Measurements from ENCODE around the gene REPIN1. TPM values are rescaled to one million over a fixed set of nuclear protein-coding genes. Genes with fewer than 3 reads are reported as not detected.

REPIN1 gene
- polyA plus RNA-seq, 1 experiment = 28.4 TPM

GRCh38 chr7:150390205-150390604, 21.6 kb downstream of the REPIN1 start:
- Histone ChIP-seq H3K27me3 (ENCODE audit: control insufficient read depth, insufficient read depth, low read length) (no peaks in the 10 kb centered on the region), H3K4me3 (ENCODE audit: low read depth, low read length) (no peak overlapping the region), H3K9me3 (ENCODE audit: control insufficient read depth, insufficient read depth, low read length) (peaks cover 2% of the 10 kb centered on the region; the same call in 1 of the 2 replicates), H3K27ac (ENCODE audit: low read depth, low read length) (peak overlapping the region; percentile 11)
- CTCF ChIA-PET = no interaction called here
- POLR2A ChIA-PET = no interaction called here
- TF ChIP-seq CTCF (IDR thresholded peaks at IDR 0.05; ENCODE audit: low read depth, low read length) = no peak
- DNase-seq (ENCODE audit: low read depth, low spot score) = no peak

GRCh38 chr7:150393325-150393724, 24.7 kb downstream of the REPIN1 start:
- no peak overlapping the region for H3K4me3 ChIP-seq (ENCODE audit: low read depth, low read length)
- ChIA-PET CTCF (interaction anchor here (0.9 to 1.7 kb wide), 4 partner anchors 22 to 38 kb away, joined by 3 to 5 read pairs (median 3); no protein-coding TSS in a partner anchor), POLR2A (no interaction called here)
- no peak for DNase-seq (ENCODE audit: low read depth, low spot score)
- H3K9me3 ChIP-seq (ENCODE audit: control insufficient read depth, insufficient read depth, low read length) = peaks cover 2% of the 10 kb centered on the region; the same call in 1 of the 2 replicates
- no peak for TF ChIP-seq CTCF (IDR thresholded peaks at IDR 0.05; ENCODE audit: low read depth, low read length)
- H3K27me3 ChIP-seq (ENCODE audit: control insufficient read depth, insufficient read depth, low read length) = no peaks in the 10 kb centered on the region
- H3K27ac ChIP-seq (ENCODE audit: low read depth, low read length) = no peak overlapping the region

- Histone ChIP-seq H3K4me3 (ENCODE audit: low read depth, low read length) (no peak overlapping the region), H3K9me3 (ENCODE audit: control insufficient read depth, insufficient read depth, low read length) (no peaks in the 10 kb centered on the region; the same call in 1 of the 2 replicates), H3K27me3 (ENCODE audit: control insufficient read depth, insufficient read depth, low read length) (no peaks in the 10 kb centered on the region), H3K27ac (ENCODE audit: low read depth, low read length) (no peak overlapping the region)
- DNase-seq (ENCODE audit: low read depth, low spot score) = no peak
- POLR2A ChIA-PET = no interaction called here
- CTCF ChIA-PET = no interaction called here
- TF ChIP-seq CTCF (IDR thresholded peaks at IDR 0.05; ENCODE audit: low read depth, low read length) = no peak
Observed at GRCh38 chr7:150396426-150396825, 27.8 kb downstream of the REPIN1 start.

GRCh38 chr7:150396851-150397260, 28.2 kb downstream of the REPIN1 start:
- Histone ChIP-seq H3K9me3 (ENCODE audit: control insufficient read depth, insufficient read depth, low read length) (no peaks in the 10 kb centered on the region; the same call in 1 of the 2 replicates), H3K4me3 (ENCODE audit: low read depth, low read length) (no peak overlapping the region), H3K27me3 (ENCODE audit: control insufficient read depth, insufficient read depth, low read length) (no peaks in the 10 kb centered on the region), H3K27ac (ENCODE audit: low read depth, low read length) (no peak overlapping the region)
- ChIA-PET CTCF (no interaction called here), POLR2A (no interaction called here)
- TF ChIP-seq CTCF (IDR thresholded peaks at IDR 0.05; ENCODE audit: low read depth, low read length) = no peak
- DNase-seq (ENCODE audit: low read depth, low spot score) = no peak

GRCh38 chr7:150397346-150398107, 28.9 kb downstream of the REPIN1 start:
- ChIA-PET CTCF (no interaction called here), POLR2A (no interaction called here)
- Histone ChIP-seq H3K27ac (ENCODE audit: low read depth, low read length) (no peak overlapping the region), H3K4me3 (ENCODE audit: low read depth, low read length) (no peak overlapping the region), H3K27me3 (ENCODE audit: control insufficient read depth, insufficient read depth, low read length) (no peaks in the 10 kb centered on the region), H3K9me3 (ENCODE audit: control insufficient read depth, insufficient read depth, low read length) (no peaks in the 10 kb centered on the region; the same call in 1 of the 2 replicates)
- DNase-seq (ENCODE audit: low read depth, low spot score) = no peak
- TF ChIP-seq CTCF (IDR thresholded peaks at IDR 0.05; ENCODE audit: low read depth, low read length) = no peak
